ACC112 (cell line): Measurements from ENCODE around the gene PCDHGB2.

ENCODE experiments used
- H2AFZ ChIP-seq: fragments of 200-600 bp; sonication (generic); one replicate; pipeline ENCODE4 v1.6.0; 2017; ENCODE audit warnings: antibody characterized with exemption, low read length; ENCODE audit not compliant: unreplicated experiment
- H3K27ac ChIP-seq: fragments of 200-600 bp; sonication (generic); 2 replicates; pipeline ENCODE4 v1.5.1; 2014; ENCODE audit warnings: low read depth, mild to moderate bottlenecking, antibody characterized with exemption, low read length, moderate library complexity
- H3K27me3 ChIP-seq: fragments of 200-600 bp; sonication (generic); 2 replicates; pipeline ENCODE4 v1.6.1; 2014; ENCODE audit warnings: mild to moderate bottlenecking, antibody characterized with exemption, low read length, moderate library complexity, mixed read lengths; ENCODE audit not compliant: insufficient read depth
- H3K36me3 ChIP-seq: fragments of 200-600 bp; sonication (generic); 2 replicates; pipeline ENCODE4 v1.6.1; 2016; ENCODE audit warnings: mild to moderate bottlenecking, antibody characterized with exemption, low read length, moderate library complexity, mixed read lengths; ENCODE audit not compliant: insufficient read depth
- H3K4me1 ChIP-seq: fragments of 200-600 bp; sonication (generic); one replicate; pipeline ENCODE4 v1.6.1; 2016; ENCODE audit warnings: low read length, mixed read lengths; ENCODE audit not compliant: insufficient read depth, unreplicated experiment, control insufficient read depth
- H3K4me3 ChIP-seq: fragments of 200-600 bp; sonication (generic); 2 replicates; pipeline ENCODE4 v1.5.1; 2014; ENCODE audit warnings: mild to moderate bottlenecking, low read depth, low read length
- H3K79me2 ChIP-seq: fragments of 200-600 bp; sonication (generic); one replicate; pipeline ENCODE4 v1.6.0; 2016; ENCODE audit warnings: low read length; ENCODE audit not compliant: control insufficient read depth, unreplicated experiment, insufficient read depth

Gene PCDHGB2

DNA sequence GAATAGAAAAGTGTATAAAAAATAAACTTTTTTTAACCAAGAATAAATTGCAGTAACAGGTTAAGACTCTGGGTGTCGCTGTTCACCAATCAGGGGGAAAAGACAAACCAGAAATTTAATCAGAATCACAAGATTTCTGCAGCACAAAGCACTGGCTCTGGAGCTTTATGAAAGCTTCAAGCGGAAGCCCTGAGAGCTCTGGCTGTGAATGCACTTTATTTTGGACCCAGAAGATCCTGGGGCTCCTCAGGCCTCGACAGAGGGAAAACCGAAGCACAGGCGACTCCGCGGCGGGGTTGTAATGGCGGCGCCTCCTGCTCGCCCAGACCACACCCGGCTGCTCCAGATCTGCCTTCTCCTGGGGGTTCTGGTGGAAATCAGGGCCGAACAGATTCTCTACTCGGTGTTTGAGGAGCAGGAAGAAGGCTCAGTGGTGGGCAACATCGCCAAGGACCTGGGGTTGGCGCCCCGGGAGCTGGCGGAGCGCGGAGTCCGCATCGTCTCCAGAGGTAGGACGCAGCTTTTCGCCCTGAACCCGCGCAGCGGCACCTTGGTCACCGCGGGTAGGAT is 4.8 kb upstream of the PCDHGB2 start, which contains the start of gene PCDHGA4:
TSS of gene PCDHGA4 (plus strand) at position 122 of the 570 bp plus-strand sequence. CDS start at position 209, 87 bp downstream.
- peak within 1 kb of the TSS; percentile 79 for H3K4me3 ChIP-seq

DNA sequence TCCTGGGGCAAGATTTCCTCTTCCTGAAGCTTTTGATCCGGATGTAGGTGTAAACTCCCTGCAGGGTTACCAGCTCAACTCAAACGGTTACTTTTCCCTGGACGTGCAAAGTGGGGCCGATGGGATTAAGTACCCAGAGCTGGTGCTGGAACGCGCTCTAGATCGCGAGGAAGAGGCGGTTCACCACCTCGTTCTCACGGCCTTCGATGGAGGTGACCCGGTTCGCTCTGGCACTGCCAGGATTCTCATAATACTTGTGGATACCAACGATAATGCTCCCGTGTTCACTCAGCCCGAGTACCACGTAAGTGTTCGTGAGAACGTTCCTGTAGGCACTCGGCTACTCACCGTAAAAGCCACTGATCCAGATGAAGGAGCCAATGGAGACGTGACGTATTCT is 4.2 kb upstream of the PCDHGB2 start:
- H3K27ac ChIP-seq, result no peak overlapping the region
- no peaks in the 10 kb centered on the region for H3K79me2 ChIP-seq
- peaks cover 89% of the 10 kb centered on the region for H3K27me3 ChIP-seq
- H3K36me3 ChIP-seq, result no peaks in the 10 kb centered on the region
- peak overlapping the region; percentile 79 for H3K4me3 ChIP-seq
- peak overlapping the region; percentile 90 for H2AFZ ChIP-seq
- H3K4me1 ChIP-seq, result no peaks in the 10 kb centered on the region

More for the DNA sequence above, 4.8 kb upstream of the PCDHGB2 start, which contains the start of gene PCDHGA4:
- Histone ChIP-seq H3K36me3 (no peaks in the 10 kb centered on the region), H3K79me2 (no peaks in the 10 kb centered on the region), H3K27me3 (peaks cover 89% of the 10 kb centered on the region), H3K4me1 (no peaks in the 10 kb centered on the region), H3K27ac (no peak within 1 kb of the TSS), H2AFZ (peak within 1 kb of the TSS; percentile 90)

GRCh38 chr5:141356133-141356532 is 3.7 kb upstream of the PCDHGB2 start:
- H3K27me3 ChIP-seq, result peaks cover 89% of the 10 kb centered on the region
- no peaks in the 10 kb centered on the region for H3K79me2 ChIP-seq
- H2AFZ ChIP-seq, result no peak overlapping the region
- no peaks in the 10 kb centered on the region for H3K4me1 ChIP-seq
- H3K27ac ChIP-seq, result no peak overlapping the region
- no peaks in the 10 kb centered on the region for H3K36me3 ChIP-seq
- H3K4me3 ChIP-seq, result peak overlapping the region; percentile 79; the same call in 1 of the 2 replicates

DNA sequence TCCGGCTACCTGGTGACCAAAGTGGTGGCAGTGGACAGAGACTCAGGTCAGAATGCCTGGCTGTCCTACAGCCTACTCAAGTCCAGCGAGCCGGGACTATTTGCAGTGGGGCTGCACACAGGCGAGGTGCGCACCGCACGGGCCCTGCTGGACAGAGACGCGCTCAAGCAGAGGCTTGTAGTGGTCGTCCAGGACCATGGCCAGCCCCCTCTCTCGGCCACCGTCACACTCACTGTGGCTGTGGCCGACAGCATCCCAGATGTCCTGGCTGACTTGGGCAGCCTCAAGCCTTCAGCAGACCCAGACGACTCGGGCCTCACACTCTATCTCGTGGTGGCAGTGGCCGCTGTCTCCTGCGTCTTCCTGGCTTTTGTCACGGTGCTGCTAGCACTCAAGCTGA is 2.8 kb upstream of the PCDHGB2 start:
- no peak overlapping the region for H3K27ac ChIP-seq
- H3K27me3 ChIP-seq, result peaks cover 87% of the 10 kb centered on the region
- H3K36me3 ChIP-seq, result no peaks in the 10 kb centered on the region
- H2AFZ ChIP-seq, result no peak overlapping the region
- H3K4me1 ChIP-seq, result no peaks in the 10 kb centered on the region
- H3K79me2 ChIP-seq, result no peaks in the 10 kb centered on the region
- no peak overlapping the region for H3K4me3 ChIP-seq

- H2AFZ ChIP-seq, result no peak overlapping the region
Measured at GRCh38 chr5:141360685-141361084, 891 bp downstream of the PCDHGB2 start.

GRCh38 chr5:141362719-141363118 is 2.9 kb downstream of the PCDHGB2 start:
- H3K27me3 ChIP-seq, result peaks cover 88% of the 10 kb centered on the region
- H3K79me2 ChIP-seq, result no peaks in the 10 kb centered on the region
- H3K4me1 ChIP-seq, result no peaks in the 10 kb centered on the region
- H2AFZ ChIP-seq, result no peak overlapping the region
- no peak overlapping the region for H3K4me3 ChIP-seq
- H3K27ac ChIP-seq, result no peak overlapping the region
- H3K36me3 ChIP-seq, result no peaks in the 10 kb centered on the region

More at GRCh38 chr5:141360685-141361084, 891 bp downstream of the PCDHGB2 start:
- Histone ChIP-seq H3K27me3 (peaks cover 91% of the 10 kb centered on the region), H3K36me3 (no peaks in the 10 kb centered on the region), H3K4me3 (no peak overlapping the region), H3K27ac (no peak overlapping the region), H3K4me1 (no peaks in the 10 kb centered on the region), H3K79me2 (no peaks in the 10 kb centered on the region)

DNA sequence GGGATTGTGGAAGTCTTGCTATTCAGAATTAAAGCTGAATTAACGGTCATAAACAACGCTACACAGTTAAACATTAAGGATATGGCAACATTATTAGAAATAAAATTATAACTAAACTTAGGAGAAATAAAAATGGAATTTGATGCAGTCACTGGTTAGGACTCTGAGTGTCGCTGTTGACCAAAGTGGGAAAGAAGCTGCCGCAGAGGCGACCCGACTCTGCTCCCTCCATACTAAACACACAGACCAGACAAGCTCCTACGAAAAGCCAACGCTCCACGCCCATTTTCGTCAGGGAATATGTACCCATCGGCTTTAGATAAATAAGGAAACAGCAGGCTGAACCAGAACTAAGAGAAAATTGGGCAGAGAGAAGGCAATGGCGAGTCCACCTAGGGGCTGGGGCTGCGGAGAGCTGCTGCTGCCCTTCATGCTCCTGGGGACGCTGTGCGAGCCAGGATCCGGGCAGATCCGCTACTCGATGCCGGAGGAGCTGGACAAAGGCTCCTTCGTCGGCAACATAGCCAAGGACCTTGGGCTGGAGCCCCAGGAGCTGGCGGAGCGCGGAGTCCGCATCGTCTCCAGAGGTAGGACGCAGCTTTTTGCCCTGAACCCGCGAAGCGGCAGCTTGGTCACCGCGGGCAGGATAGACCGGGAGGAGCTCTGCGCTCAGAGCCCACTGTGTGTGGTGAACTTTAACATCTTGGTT is 4.3 kb downstream of the PCDHGB2 start, which contains the start of gene PCDHGA5:
TSS of gene PCDHGA5 (plus strand) at position 211 of the 709 bp plus-strand sequence. CDS start at position 380, 169 bp downstream.
- Histone ChIP-seq H3K36me3 (no peaks in the 10 kb centered on the region), H2AFZ (no peak within 1 kb of the TSS), H3K27me3 (peaks cover 88% of the 10 kb centered on the region), H3K27ac (no peak within 1 kb of the TSS), H3K4me3 (peak within 1 kb of the TSS; percentile 48; the same call in 1 of the 2 replicates), H3K4me1 (no peaks in the 10 kb centered on the region), H3K79me2 (no peaks in the 10 kb centered on the region)

DNA sequence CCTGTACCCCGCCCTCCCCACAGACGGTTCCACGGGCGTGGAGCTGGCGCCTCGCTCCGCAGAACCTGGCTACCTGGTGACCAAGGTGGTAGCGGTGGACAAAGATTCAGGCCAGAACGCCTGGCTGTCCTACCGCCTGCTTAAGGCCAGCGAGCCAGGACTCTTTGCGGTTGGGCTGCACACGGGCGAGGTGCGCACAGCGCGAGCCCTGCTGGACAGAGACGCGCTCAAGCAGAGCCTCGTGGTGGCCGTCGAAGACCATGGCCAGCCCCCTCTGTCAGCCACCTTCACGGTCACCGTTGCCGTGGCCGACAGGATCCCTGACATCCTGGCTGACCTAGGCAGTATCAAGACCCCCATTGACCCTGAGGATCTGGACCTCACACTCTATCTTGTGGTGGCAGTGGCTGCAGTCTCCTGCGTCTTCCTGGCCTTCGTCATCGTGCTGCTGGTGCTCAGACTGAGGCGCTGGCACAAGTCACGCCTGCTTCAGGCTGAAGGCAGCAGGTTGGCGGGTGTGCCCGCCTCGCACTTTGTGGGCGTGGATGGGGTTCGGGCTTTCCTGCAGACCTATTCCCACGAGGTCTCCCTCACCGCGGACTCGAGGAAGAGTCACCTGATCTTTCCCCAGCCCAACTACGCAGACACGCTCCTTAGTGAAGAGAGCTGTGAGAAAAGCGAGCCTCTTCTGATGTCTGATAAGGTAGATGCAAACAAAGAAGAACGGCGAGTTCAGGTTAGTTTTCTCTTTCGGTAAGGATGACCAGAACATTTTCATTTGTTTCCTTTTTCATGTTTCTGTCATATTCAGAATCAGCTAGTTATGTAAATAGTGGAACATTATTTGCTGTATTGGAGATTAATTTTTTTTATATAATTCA is 6.5 kb downstream of the PCDHGB2 start:
- H3K27me3 ChIP-seq, result peaks cover 88% of the 10 kb centered on the region
- H3K4me3 ChIP-seq, result no peak overlapping the region
- no peak overlapping the region for H3K27ac ChIP-seq
- H2AFZ ChIP-seq, result no peak overlapping the region
- H3K4me1 ChIP-seq, result no peaks in the 10 kb centered on the region
- H3K36me3 ChIP-seq, result no peaks in the 10 kb centered on the region
- H3K79me2 ChIP-seq, result no peaks in the 10 kb centered on the region

DNA sequence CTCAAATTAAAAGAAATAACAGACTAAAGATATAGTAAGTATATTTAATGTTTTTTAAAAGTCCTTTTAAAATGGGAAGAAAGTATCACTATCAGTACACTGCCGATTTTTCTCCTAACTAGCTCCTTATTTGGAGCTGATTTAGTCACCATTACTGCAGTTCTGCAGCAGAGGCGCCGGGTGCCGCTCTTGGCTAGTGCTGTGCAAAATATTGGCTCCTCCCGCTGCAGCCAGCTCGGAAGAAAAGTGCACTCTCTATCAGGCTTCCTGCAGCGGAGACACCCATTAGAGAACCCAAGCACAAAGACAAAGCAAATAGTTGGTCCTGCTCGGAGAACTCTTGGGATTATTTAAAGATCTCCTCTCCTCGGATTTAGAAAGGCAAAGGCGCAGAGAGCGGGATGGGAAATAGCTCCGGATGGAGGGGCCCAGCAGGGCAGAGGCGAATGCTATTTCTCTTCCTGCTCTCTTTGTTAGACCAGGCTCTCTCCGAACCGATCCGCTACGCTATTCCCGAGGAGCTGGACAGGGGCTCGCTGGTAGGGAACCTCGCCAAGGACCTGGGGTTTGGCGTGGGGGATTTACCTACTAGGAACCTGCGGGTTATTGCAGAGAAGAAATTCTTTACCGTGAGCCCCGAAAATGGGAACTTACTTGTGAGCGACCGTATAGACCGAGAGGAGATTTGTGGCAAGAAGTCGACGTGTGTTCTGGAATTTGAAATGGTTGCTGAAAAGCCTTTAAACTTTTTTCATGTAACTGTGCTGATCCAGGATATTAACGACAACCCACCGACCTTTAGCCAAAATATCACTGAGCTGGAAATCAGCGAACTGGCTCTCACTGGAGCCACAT is 10.4 kb downstream of the PCDHGB2 start, which contains the start of gene PCDHGB3:
TSS of gene PCDHGB3 (plus strand) at position 249 of the 855 bp plus-strand sequence. CDS start at position 402, 153 bp downstream.
- Histone ChIP-seq H3K4me1 (no peaks in the 10 kb centered on the region), H3K4me3 (peak within 1 kb of the TSS; percentile 67), H2AFZ (peak within 1 kb of the TSS; percentile 59), H3K27ac (no peak within 1 kb of the TSS), H3K27me3 (peaks cover 91% of the 10 kb centered on the region), H3K79me2 (no peaks in the 10 kb centered on the region), H3K36me3 (no peaks in the 10 kb centered on the region)
